ENCODE measurements around the gene EMILIN3.

The EMILIN3 gene

GRCh38 chr20:41344938-41345728 is 21.5 kb downstream of the EMILIN3 start:
- DNase-seq = no peak

- no peak for DNase-seq
These were observed 22.1 kb downstream of the EMILIN3 start for GRCh38 chr20:41344477-41344876.

DNA sequence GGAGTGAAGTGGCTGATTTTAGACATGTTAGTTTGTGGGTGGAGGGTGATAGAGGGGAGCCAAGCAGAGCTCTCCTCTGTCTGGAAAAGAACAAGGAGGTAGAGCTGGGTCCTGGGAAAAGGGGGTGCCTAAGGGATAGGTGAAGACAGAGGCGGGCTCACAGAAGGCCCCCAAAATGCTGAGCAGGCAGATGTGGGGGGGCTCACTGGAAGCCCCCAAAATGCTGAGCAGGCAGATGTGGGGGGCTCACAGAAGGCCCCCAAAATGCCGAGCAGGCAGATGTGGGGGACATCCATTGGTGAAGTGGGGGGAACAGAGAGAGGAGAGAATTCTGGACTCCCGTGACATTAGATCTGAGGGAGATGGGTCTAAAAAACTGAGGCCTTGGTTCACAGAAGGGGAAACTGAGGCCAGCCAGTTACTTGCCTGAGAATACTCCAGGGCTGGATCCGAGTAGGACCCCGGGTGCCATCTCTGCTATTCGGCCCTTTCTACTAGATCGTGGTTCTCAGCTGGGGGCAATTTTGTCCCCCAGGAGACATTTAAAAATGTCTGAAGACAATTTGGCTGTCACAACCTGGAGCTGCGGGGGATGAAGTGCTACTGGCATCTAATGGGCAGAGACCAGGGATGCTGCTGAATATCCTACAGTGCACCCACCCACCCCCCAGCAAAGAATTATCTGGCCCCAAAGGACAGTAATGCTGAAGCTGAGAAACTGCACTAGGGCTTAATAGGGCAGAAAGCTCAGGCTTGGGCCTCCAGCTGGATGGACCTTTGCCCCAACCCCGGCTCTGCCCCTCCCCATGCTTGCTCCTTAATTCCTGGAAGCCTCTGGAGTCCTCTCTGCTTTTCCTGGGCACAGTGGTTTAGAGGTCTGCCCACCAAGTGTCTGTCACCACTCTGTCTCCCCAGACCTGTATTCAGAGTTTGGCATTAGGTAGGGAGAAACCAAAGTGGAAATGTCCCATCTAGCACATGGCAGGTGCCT is 23.8 kb downstream of the EMILIN3 start:
- no peak for DNase-seq

DNA sequence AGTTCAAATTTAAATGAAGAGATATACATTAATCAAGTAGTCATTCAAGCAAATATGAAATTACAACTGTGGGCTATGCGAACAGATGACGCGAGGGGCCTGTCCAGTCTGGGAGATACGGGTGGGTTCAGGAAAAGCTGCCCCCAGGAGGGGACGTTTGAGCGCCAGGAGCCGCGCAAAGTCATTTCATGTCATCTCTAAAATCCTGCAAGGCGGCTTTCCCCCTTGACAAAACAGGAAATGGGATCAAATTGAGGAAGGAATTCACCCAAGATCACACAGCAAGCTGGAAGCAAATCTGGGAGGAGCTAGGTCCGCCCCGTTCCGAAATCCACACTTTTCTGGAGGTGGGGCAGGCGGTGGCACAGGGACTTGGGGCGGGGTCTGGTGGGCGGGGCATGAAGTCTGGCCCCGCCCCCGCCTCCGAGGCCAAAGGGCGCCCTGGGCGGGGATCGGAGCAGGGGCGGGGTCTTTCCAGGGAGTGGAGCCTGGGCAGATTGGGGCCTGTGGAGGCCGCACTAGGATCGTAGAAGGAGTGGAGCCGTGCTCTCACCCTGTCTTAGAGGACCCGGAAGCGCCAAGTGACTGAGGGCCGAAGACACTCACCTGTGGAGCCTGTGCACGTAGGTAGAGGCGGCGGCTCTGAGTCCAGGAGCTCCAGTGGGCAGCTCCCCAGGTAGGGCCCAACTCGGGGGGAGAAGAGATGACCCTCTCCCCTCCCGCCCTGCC is 26.1 kb downstream of the EMILIN3 start, which contains the start of gene LPIN3:
TSS of gene LPIN3 (plus strand) at position 495 of the 729 bp plus-strand sequence. CDS start 4,983 bp downstream, outside the sequence.
- DNase-seq = peak; percentile 70

GRCh38 chr20:41339957-41340326 is 26.7 kb downstream of the EMILIN3 start:
- peak; percentile 66 for DNase-seq

DNA sequence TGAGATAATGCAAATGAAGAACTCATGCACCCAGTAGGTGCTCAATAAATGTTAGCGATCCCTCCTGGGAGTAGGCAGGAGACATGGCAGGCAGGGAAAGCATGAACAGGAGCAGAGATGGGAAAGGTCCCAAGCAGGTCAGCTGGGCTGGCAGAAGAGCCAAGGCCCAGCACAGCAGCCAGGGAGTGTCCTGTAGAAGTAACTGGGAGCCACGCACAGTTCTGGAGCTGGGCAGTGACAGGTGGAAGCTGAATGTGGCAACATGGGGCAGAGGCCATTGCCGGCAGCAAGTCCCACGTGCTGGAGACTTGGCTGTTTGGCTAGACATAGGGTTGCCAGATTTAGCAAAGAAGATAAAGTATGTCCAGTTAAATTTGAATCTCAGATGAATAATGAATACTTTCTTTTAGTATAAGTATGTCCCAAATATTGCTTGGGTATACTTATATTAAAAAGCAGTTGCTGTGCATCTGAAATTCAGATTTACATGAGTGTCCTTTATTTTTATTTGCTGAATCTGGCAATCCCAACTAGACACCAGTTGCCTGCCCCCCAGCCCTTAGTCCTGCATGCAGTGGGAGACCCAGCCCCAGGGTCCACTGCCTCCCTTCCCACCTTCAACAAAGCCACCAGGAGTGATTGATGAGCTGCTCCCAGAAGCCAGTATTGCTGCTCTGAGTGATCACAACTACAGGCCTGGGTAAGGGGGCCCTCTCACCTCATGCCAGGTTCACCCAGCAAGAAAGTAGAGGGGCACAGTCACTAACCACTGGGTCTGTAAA is 29.7 kb downstream of the EMILIN3 start:
- no peak for DNase-seq

GRCh38 chr20:41335591-41335990 is 31.0 kb downstream of the EMILIN3 start:
- no peak for DNase-seq

- DNase-seq = no peak
These were observed 31.9 kb downstream of the EMILIN3 start for GRCh38 chr20:41334443-41335421.

GRCh38 chr20:41334036-41334435 is 32.6 kb downstream of the EMILIN3 start:
- DNase-seq = no peak

- DNase-seq = peak; percentile 3
These were observed 34.9 kb downstream of the EMILIN3 start for GRCh38 chr20:41331731-41332130.

GRCh38 chr20:41330941-41331340 is 35.7 kb downstream of the EMILIN3 start:
- DNase-seq = no peak

GRCh38 chr20:41330343-41330720 is 36.3 kb downstream of the EMILIN3 start:
- no peak for DNase-seq

DNA sequence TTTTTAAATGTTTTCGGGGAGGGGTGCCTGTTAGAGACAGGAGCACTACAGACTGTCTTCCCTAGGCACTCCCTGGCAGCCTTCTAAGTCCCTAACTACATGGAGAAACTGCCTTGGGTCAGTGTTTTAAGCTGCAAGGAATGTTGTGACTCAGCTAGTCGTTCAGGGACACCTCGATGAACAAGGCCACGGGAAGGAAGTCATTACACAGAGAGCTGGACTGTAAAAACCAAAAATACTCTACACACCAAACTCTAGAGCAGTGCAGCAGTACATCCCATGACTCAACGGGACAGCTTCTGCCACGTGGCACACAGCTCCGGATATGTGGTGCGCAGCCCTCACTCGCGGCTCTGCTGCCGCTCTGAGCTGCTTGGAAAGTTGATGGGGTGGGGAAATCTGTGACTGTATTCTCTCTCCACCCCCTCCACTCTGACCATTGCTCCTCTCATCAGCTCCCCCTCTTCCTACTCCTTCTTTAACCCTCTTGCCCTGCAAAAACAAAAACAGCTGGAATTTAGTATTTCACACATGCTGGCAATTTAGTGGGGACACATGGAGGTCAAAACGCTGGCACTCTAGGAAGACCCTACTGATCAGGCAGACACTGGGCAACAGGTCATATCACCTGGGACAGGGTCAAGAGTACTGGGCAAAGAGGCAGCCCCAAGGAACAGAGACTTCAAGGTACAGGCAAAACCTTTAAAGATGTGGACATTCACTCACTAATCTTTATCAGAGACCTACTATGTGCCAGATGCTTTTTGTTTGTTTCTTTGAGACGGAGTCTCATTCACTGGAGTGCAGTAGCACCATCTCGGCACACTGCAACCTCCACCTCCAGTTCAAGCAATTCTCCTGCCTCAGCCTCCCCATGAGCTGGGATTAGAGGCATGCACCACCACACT is 36.9 kb downstream of the EMILIN3 start:
- no peak for DNase-seq

- DNase-seq = no peak
These were observed 39.4 kb downstream of the EMILIN3 start for GRCh38 chr20:41327178-41327577.

- no peak for DNase-seq
These were observed 45.6 kb downstream of the EMILIN3 start for GRCh38 chr20:41320976-41321375.

DNA sequence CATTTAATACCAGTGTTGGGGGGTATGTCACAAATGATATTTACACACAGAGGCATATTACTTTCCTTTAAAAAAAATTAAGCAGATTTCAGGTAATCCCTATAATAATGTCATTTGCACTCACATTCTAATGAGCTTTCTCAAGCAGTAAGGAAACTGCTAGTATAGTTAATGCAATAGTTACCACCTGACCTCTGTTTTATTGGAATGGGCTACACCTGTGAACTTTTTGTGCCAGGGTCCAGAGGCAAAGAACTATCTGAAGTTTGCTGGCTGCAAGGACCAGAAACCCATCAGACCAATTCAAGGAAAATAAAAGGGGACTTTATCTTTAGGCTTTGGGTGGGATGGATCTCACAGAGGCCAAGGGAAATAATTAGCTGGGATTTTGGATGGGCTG is 46.2 kb downstream of the EMILIN3 start:
- DNase-seq = no peak

DNA sequence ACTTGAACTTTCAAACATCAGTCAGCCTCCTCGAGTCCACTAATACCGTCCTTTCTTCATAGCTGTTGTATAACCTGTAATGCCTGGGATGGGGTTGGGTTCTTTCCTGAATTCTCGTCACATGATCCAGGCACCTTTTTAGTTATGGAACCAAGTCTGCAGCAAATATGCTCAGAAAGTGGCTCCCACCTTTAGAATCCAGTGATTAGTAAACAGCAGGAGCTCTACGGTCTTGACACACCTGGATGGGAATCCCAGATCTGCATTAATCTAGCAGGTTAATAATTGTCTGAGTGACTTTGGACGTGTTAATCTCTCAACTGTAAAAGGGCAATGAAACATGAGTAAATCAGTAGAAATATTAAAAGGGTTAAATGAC is 48.4 kb downstream of the EMILIN3 start:
- no peak for DNase-seq

DNA sequence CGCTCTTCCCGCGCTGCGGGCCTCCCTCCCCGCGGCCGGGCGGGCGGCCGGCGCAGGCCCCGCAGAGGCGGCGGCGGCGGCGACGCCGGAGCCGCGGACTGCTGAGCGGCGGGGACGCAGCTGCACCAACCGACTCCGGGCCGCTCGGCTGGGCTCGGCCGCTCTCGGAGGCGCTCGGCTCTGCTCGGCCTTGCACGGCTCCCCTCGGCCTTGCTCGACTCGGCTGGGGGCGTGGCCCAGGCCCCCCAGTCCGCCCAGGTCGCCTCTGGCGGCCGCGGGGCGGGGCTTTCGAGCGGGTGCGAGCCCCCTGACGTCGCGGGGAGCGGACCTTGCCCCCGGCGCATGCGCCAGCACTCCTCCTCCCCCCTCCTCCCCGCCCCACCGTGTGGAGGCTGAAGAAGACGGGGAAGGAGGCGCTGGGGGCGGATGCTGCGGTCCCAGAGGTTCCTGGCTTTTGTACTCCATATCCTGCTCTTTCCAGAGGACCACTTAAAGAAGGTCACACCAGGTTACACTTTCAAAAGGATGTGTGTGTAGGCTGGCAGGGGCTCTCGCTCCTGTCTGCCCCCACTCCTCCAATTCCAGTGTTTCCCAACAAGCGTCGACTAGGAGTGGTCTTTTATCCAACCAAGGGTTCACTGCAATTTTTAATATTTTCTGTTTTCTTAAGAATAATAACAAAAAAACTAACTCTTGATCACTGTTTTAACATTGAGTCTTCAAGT is 48.9 kb downstream of the EMILIN3 start, which contains the start of gene ZHX3:
TSS of gene ZHX3 (minus strand) at position 186 of the 725 bp plus-strand sequence. CDS start 112,815 bp downstream, outside the sequence.
- peak; percentile 52 for DNase-seq

Measured in NCI-H2029 treated with DMSO at 0.1 percent for 48 hours (cell line).